Measurements from ENCODE around the gene CHRNE.
"Not testable (repeated sequence)": the region's sequence is repeated elsewhere in the genome, so short reads cannot be mapped to it uniquely, and the experiment has no call there.

The CHRNE gene

GRCh38 chr17:4920351-4921048, 17.6 kb upstream of the CHRNE start:
- no peak overlapping the region for H3K4me3 ChIP-seq (replicated peaks in 1 of 2; ENCODE audit: low read depth in 2 of 2, low read length in 2 of 2)
- TF ChIP-seq, protein P1, sequence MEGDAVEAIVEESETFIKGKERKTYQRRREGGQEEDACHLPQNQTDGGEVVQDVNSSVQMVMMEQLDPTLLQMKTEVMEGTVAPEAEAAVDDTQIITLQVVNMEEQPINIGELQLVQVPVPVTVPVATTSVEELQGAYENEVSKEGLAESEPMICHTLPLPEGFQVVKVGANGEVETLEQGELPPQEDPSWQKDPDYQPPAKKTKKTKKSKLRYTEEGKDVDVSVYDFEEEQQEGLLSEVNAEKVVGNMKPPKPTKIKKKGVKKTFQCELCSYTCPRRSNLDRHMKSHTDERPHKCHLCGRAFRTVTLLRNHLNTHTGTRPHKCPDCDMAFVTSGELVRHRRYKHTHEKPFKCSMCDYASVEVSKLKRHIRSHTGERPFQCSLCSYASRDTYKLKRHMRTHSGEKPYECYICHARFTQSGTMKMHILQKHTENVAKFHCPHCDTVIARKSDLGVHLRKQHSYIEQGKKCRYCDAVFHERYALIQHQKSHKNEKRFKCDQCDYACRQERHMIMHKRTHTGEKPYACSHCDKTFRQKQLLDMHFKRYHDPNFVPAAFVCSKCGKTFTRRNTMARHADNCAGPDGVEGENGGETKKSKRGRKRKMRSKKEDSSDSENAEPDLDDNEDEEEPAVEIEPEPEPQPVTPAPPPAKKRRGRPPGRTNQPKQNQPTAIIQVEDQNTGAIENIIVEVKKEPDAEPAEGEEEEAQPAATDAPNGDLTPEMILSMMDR (IDR thresholded peaks at IDR 0.05; ENCODE audit: low read depth, low read length) = no peak
- DNase-seq (ENCODE audit: low read depth in 2 of 2) = peak; percentile 46 to 65

DNA sequence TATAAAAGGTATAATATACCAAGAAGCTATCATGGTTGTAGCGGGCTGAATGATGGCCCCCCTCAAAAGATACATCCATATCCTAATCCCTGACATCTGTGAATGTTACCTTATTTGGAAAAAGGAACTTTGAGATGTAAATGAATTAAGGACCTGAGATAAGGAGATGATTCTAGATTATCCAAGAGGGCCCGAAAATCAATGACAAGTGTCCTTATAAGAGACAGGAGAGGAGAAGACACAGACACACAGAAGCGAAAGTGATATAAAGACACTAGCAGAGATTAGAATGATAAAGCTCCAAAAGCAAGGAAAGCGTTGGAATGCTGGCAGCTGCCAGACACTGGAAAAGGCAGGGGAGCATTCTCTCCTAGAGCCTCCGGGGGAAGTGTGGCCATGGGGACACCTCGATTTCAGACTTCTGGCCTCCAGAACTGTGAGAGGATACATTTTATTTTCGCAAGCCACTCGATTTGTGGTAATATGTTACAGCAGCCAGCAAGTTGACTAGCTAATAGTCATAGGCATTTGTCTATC, 16.7 kb upstream of the CHRNE start:
- no peak for DNase-seq (ENCODE audit: low read depth in 2 of 2)
- H3K4me3 ChIP-seq (replicated peaks in 1 of 2; ENCODE audit: low read depth in 2 of 2, low read length in 2 of 2) = no peak overlapping the region
- TF ChIP-seq, protein P1 (IDR thresholded peaks at IDR 0.05; ENCODE audit: low read depth, low read length) = no peak

GRCh38 chr17:4914551-4914950, 11.7 kb upstream of the CHRNE start:
- DNase-seq (ENCODE audit: low read depth in 2 of 2) = not testable (repeated sequence)

DNA sequence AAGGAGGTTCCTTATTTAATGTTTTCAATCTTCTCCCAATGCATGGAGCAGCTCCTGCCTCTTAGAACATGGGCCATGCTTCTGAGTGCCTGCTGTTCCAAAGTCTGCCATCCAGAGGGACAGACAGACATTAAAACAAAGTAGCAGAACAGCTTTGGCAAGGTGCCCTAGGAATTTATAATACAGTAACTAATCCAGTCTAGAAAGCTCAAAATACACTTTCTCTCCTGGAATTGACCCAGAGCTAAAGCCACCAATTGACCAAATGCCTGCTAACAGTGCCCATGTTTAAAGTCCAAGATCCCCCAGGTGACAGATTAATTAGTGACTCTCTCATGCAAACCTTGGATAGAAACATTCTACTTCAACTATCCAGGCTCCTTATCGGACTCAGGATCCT, 11.1 kb upstream of the CHRNE start:
- TF ChIP-seq, protein P1 (IDR thresholded peaks at IDR 0.05; ENCODE audit: low read depth, low read length) = no peak
- no peak overlapping the region for H3K4me3 ChIP-seq (replicated peaks in 1 of 2; ENCODE audit: low read depth in 2 of 2, low read length in 2 of 2)
- DNase-seq (ENCODE audit: low read depth in 2 of 2) = peak in 1 of 2 donors; percentile 34

More at GRCh38 chr17:4914551-4914950, 11.7 kb upstream of the CHRNE start:
- not testable (repeated sequence) for H3K4me3 ChIP-seq (replicated peaks in 1 of 2; ENCODE audit: low read depth in 2 of 2, low read length in 2 of 2)

DNA sequence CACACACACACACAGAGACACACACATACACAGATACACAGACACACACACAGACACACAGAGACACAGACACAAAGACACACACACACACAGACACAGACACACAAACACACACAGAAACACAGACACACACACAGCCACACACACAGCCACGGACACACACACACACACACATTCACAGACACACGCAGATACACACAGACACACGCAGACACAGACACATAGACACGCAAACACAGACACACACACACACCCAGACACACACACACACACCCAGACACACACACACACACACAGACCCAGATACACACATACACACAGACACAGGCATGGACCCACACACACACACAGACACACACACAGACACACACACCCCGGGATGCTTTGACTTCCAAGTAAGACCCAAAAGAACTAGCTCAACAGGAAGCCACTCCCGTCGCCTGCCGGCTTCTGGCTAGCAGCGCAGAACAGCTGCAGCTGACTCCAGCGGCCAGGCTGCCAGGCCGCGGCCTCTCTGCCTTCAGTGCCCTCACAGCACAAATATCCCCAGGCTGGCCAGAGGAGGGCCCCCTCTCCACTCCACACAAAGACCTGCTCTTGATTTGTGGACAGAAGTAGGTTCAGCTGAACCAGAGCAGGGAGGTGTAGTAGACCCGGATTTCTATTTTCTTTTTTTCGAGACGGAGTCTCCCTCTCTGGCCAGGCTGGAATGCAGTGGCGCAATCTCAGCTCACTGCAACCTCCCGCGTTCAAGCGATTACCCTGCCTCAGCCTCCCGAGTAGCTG, 6.0 kb upstream of the CHRNE start:
- peak; percentile 96 to 98 for DNase-seq (ENCODE audit: low read depth in 2 of 2)
- no peak overlapping the region for H3K4me3 ChIP-seq (replicated peaks in 1 of 2; ENCODE audit: low read depth in 2 of 2, low read length in 2 of 2)

GRCh38 chr17:4908301-4908700, 5.4 kb upstream of the CHRNE start:
- no peak overlapping the region for H3K4me3 ChIP-seq (replicated peaks in 1 of 2; ENCODE audit: low read depth in 2 of 2, low read length in 2 of 2)
- peak in 1 of 2 donors; percentile 23 for DNase-seq (ENCODE audit: low read depth in 2 of 2)
- TF ChIP-seq, protein P1 (IDR thresholded peaks at IDR 0.05; ENCODE audit: low read depth, low read length) = no peak

More for the DNA sequence above, 6.0 kb upstream of the CHRNE start:
- TF ChIP-seq, protein P1 (IDR thresholded peaks at IDR 0.05; ENCODE audit: low read depth, low read length) = peak; percentile 93

GRCh38 chr17:4906642-4907041, 3.7 kb upstream of the CHRNE start:
- H3K4me3 ChIP-seq (replicated peaks in 1 of 2; ENCODE audit: low read depth in 2 of 2, low read length in 2 of 2); DNase-seq (ENCODE audit: low read depth in 2 of 2): not testable (repeated sequence)

Measured in cardiac fibroblast (primary cell).